ENCODE measurements around the gene SUGCT.

Gene SUGCT

DNA sequence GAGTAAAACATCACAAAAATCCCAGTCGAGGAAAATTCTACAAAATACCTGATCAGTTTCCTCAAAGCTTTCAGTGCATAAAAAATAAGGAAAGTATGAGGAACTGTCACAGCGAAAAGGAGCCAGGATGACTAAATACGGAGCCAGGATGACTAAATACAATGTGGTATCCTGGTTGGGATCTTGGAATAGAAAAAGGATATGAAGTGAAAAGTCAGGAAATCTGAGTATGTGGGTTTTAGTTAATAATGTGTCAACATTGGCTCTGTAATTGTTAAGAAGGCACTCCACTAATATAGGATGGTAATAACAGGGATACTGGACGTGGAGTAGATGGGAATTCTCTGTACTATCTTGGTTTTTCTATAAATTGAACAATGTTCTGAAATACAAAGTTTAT, 175.5 kb downstream of the SUGCT start:
- Histone ChIP-seq H3K4me3 (no peak overlapping the region), H3K27ac (no peak overlapping the region)
- TF ChIP-seq, protein P1, sequence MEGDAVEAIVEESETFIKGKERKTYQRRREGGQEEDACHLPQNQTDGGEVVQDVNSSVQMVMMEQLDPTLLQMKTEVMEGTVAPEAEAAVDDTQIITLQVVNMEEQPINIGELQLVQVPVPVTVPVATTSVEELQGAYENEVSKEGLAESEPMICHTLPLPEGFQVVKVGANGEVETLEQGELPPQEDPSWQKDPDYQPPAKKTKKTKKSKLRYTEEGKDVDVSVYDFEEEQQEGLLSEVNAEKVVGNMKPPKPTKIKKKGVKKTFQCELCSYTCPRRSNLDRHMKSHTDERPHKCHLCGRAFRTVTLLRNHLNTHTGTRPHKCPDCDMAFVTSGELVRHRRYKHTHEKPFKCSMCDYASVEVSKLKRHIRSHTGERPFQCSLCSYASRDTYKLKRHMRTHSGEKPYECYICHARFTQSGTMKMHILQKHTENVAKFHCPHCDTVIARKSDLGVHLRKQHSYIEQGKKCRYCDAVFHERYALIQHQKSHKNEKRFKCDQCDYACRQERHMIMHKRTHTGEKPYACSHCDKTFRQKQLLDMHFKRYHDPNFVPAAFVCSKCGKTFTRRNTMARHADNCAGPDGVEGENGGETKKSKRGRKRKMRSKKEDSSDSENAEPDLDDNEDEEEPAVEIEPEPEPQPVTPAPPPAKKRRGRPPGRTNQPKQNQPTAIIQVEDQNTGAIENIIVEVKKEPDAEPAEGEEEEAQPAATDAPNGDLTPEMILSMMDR (IDR thresholded peaks at IDR 0.05), result no peak
- no peak for DNase-seq (ENCODE audit: low spot score)

DNA sequence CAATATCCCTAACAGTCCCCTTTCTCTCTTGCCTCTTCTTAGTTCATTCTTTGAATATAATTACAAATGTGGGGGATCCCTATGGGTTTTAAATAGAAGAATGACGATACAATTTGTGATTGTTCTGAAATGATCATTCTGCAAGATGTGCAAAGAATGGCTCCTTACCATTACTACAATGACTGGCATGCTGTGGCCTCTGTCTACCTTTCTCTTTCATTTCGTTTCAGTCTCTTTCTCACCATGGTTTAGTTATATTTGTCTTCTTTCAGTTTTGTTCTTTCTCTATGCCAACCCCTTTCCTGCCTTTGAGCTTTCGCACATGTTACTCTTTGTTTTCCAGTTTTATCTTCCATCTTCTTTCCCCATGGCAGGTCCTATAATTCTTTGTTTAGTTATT, 176.5 kb downstream of the SUGCT start:
- DNase-seq (ENCODE audit: low spot score), result no peak
- no peak overlapping the region for H3K27ac ChIP-seq
- no peak overlapping the region for H3K4me3 ChIP-seq
- TF ChIP-seq, protein P1 (IDR thresholded peaks at IDR 0.05), result no peak

DNA sequence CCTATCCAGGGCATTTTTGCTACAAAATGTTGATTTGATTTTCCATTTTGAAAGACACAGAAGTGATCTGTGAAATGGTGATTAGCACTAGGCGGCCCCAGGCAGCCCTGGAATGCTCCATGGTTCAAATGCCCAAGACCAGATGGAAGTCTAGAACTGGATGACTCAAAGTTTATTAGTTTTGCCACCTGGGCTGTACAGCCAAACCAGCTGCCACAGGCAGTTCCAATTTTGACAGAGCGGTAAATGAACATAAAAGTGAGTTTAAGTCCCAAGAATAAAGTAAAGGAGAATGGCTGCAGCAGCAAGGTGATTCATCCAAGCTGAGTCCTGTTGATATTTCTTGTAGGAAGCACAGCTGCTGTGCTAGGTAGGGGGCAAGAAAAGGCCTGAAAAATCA, 180.5 kb downstream of the SUGCT start:
- no peak for DNase-seq (ENCODE audit: low spot score)
- Histone ChIP-seq H3K27ac (no peak overlapping the region), H3K4me3 (no peak overlapping the region)
- TF ChIP-seq, protein P1 (IDR thresholded peaks at IDR 0.05), result no peak

DNA sequence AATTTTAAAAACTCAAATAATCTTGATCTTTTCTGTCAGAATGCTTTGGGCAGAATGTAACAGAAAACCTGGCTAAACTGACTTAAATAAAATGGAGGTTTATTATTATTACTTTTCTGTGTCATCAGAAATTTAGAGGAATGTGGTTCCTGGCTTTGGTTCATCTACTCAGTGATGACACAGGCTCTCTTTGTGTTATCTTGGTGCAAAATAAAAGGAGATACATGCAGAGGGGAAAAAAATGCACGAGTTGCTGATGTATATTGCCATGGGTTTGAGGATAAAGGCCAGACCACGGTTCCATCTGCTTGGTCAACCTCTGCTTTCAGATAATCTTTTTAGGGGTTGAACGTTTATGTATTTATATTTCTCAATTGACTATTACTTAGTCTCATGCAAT, 181.4 kb downstream of the SUGCT start:
- TF ChIP-seq, protein P1 (IDR thresholded peaks at IDR 0.05), result no peak
- H3K27ac ChIP-seq, result no peak overlapping the region
- no peak overlapping the region for H3K4me3 ChIP-seq
- no peak for DNase-seq (ENCODE audit: low spot score)

DNA sequence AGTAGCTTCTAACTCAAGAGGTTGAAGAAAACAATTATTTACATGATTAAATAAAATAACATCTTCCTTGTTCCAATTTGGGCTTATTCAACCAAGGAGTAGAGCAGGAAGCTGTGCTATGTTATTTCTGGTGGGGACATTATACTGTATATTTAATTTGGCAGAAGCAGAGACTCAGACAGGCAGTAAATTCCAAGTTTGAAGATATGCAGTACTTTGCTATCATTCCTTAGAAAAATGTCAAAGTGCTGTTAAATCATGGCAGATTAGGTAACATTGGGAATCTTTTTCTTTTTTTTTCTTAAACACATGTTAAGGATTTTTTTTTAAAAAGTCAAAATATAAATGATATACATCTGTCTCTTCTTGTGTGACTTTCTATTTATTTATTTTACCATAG, 190.1 kb downstream of the SUGCT start:
- Histone ChIP-seq H3K4me3 (no peak overlapping the region), H3K27ac (no peak overlapping the region)
- no peak for DNase-seq (ENCODE audit: low spot score)
- TF ChIP-seq, protein P1 (IDR thresholded peaks at IDR 0.05), result no peak

DNA sequence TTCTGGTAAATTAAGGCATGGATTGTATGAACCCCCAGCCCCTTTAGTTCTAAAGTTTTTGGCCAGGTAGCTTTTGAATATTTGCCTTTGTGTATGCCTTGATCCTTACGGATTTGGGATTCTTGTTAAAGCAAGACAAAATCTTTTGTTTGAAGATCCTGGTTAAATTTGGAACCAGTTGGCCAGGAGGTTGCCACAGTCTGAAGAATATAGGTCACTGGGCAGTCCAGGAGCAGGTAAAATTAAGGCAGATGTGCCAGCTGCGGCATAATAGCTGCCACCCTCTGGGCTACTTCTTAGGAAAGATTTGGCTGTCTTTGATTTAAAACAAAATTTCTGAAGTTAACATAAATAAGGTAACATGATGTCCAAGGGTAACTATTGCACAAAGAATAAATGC, 192.3 kb downstream of the SUGCT start:
- DNase-seq (ENCODE audit: low spot score), result no peak
- Histone ChIP-seq H3K4me3 (no peak overlapping the region), H3K27ac (no peak overlapping the region)
- TF ChIP-seq, protein P1 (IDR thresholded peaks at IDR 0.05), result no peak

DNA sequence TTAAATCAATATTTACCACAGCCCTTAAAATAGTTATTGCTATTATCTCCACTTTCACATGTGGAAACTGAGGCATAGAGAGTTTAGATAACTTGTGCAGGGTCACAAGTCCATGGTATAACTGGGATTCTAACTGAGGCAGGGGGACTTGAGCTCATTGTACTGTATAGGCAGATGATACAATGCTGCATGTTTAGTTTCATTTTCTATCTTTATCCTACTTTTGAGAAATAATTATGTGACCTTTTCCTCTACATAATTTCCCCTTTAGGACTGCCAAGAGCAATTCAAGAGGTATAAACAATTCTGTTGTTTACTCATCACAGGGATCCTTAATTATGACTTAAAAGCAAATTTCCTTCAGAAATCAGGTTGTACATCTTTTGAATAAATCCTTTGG, 193.1 kb downstream of the SUGCT start:
- H3K4me3 ChIP-seq, result no peak overlapping the region
- no peak overlapping the region for H3K27ac ChIP-seq
- TF ChIP-seq, protein P1 (IDR thresholded peaks at IDR 0.05), result no peak
- DNase-seq (ENCODE audit: low spot score), result no peak

Measured in coronary artery (tissue), 2 donors.